Measurements from ENCODE around the gene KIF4A. TPM values are rescaled to one million over a fixed set of nuclear protein-coding genes. Genes with fewer than 3 reads are reported as not detected.

Gene KIF4A
- total and polyA plus RNA-seq, 2 of the 13 experiments (the other 11 are each of a cell fraction or from before 2014, with no cell fraction given), result 9.4 to 28.2 TPM

DNA sequence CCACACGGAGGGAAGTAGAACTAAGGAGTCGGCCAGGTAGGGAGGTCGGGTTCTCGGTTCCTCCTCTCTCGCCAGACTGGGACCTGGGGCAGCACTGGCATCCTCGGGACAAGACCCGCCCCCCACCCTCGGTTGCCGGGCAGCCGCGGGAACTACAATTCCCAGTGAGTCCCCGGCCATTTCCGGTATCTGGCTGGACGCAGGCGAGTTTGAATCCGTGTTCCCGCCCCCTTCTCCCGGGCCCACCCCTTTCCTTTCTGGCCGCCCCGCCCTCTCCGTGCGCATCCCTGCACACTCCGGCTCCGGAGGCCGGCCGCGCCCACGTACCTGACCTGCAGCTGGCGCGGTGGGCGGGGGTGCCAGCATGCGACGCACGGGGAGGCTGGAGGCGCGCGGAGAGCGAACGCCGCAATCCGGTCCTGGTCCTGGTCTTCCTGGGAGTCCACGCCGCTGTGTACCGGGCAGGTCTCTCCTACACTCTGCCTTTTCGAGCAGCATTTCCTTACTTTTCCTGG is 144.5 kb downstream of the KIF4A start (continued):
- TF ChIP-seq SAFB2 (CRISPR knock-in tag; IDR thresholded peaks at IDR 0.05; ENCODE audit: borderline replicate concordance, low read depth), result no peak
- TF ChIP-seq, protein P1, sequence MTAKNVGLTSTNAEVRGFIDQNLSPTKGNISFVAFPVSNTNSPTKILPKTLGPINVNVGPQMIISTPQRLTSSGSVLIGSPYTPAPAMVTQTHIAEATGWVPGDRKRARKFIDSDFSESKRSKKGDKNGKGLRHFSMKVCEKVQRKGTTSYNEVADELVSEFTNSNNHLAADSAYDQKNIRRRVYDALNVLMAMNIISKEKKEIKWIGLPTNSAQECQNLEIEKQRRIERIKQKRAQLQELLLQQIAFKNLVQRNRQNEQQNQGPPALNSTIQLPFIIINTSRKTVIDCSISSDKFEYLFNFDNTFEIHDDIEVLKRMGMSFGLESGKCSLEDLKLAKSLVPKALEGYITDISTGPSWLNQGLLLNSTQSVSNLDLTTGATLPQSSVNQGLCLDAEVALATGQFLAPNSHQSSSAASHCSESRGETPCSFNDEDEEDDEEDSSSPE (CRISPR knock-in tag; IDR thresholded peaks at IDR 0.05), result 0 out of 2 replicates have a peak, but pooled peaks have one; percentile 49
- TF ChIP-seq, protein P2, sequence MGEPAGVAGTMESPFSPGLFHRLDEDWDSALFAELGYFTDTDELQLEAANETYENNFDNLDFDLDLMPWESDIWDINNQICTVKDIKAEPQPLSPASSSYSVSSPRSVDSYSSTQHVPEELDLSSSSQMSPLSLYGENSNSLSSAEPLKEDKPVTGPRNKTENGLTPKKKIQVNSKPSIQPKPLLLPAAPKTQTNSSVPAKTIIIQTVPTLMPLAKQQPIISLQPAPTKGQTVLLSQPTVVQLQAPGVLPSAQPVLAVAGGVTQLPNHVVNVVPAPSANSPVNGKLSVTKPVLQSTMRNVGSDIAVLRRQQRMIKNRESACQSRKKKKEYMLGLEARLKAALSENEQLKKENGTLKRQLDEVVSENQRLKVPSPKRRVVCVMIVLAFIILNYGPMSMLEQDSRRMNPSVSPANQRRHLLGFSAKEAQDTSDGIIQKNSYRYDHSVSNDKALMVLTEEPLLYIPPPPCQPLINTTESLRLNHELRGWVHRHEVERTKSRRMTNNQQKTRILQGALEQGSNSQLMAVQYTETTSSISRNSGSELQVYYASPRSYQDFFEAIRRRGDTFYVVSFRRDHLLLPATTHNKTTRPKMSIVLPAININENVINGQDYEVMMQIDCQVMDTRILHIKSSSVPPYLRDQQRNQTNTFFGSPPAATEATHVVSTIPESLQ (CRISPR knock-in tag; conservative IDR thresholded peaks at IDR 0.05), result no peak
- TF ChIP-seq SUZ12 (IDR thresholded peaks at IDR 0.05; ENCODE audit: low read depth, low read length), result peak; percentile 16; the same call in 1 of the 2 replicates
- no peak for TF ChIP-seq ESRRA (CRISPR knock-in tag; IDR thresholded peaks at IDR 0.05; ENCODE audit: low read depth)
- no peak for TF ChIP-seq ZNF431 (CRISPR knock-in tag; IDR thresholded peaks at IDR 0.05; ENCODE audit: borderline replicate concordance, low read depth)
- TF ChIP-seq KDM2A (CRISPR knock-in tag; IDR thresholded peaks at IDR 0.05; ENCODE audit: borderline replicate concordance, low read depth), result no peak
- TF ChIP-seq KDM6A (CRISPR knock-in tag; IDR thresholded peaks at IDR 0.05; ENCODE audit: low read depth), result no peak
- TF ChIP-seq, protein P3, sequence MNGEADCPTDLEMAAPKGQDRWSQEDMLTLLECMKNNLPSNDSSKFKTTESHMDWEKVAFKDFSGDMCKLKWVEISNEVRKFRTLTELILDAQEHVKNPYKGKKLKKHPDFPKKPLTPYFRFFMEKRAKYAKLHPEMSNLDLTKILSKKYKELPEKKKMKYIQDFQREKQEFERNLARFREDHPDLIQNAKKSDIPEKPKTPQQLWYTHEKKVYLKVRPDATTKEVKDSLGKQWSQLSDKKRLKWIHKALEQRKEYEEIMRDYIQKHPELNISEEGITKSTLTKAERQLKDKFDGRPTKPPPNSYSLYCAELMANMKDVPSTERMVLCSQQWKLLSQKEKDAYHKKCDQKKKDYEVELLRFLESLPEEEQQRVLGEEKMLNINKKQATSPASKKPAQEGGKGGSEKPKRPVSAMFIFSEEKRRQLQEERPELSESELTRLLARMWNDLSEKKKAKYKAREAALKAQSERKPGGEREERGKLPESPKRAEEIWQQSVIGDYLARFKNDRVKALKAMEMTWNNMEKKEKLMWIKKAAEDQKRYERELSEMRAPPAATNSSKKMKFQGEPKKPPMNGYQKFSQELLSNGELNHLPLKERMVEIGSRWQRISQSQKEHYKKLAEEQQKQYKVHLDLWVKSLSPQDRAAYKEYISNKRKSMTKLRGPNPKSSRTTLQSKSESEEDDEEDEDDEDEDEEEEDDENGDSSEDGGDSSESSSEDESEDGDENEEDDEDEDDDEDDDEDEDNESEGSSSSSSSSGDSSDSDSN (CRISPR knock-in tag; IDR thresholded peaks at IDR 0.05), result no peak
- TF ChIP-seq ZNF790 (CRISPR knock-in tag; IDR thresholded peaks at IDR 0.05; ENCODE audit: borderline replicate concordance), result no peak
- TF ChIP-seq, protein P4, sequence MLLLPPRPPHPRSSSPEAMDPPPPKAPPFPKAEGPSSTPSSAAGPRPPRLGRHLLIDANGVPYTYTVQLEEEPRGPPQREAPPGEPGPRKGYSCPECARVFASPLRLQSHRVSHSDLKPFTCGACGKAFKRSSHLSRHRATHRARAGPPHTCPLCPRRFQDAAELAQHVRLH (CRISPR knock-in tag; IDR thresholded peaks at IDR 0.05; ENCODE audit: borderline replicate concordance, low read depth), result no peak
- TF ChIP-seq, protein P5, sequence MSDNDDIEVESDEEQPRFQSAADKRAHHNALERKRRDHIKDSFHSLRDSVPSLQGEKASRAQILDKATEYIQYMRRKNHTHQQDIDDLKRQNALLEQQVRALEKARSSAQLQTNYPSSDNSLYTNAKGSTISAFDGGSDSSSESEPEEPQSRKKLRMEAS (IDR thresholded peaks at IDR 0.05), result peak; percentile 61
- TF ChIP-seq PHF8 (CRISPR knock-in tag; IDR thresholded peaks at IDR 0.05), result peak; percentile 18; the same call in 1 of the 2 replicates
- TF ChIP-seq ZKSCAN1 (IDR thresholded peaks at IDR 0.05; ENCODE audit: low read length), result no peak
- peak; percentile 60; the same call in 1 of the 2 replicates for TF ChIP-seq HCFC1 (IDR thresholded peaks at IDR 0.05; ENCODE audit: low read depth, low read length)
- no peak for TF ChIP-seq ZNF780A (CRISPR knock-in tag; IDR thresholded peaks at IDR 0.05)
- peak; percentile 66 for TF ChIP-seq HNRNPLL (IDR thresholded peaks at IDR 0.05; ENCODE audit: low read depth, low read length, poor library complexity, severe bottlenecking)
- TF ChIP-seq ATRX (CRISPR knock-in tag; IDR thresholded peaks at IDR 0.05; ENCODE audit: borderline replicate concordance), result no peak
- TF ChIP-seq ZNF225 (CRISPR knock-in tag; IDR thresholded peaks at IDR 0.05), result no peak
- peak; percentile 22 for TF ChIP-seq ASH2L (IDR thresholded peaks at IDR 0.05; ENCODE audit: insufficient read length, low read depth, low read length)
- TF ChIP-seq SRSF9 (IDR thresholded peaks at IDR 0.05; ENCODE audit: borderline replicate concordance, insufficient read depth, low read depth, low read length, poor library complexity, severe bottlenecking), result no peak
- TF ChIP-seq ZNF543 (CRISPR knock-in tag; IDR thresholded peaks at IDR 0.05), result no peak
- TF ChIP-seq ZNF34 (CRISPR knock-in tag; IDR thresholded peaks at IDR 0.05; ENCODE audit: borderline replicate concordance), result 0 out of 2 replicates have a peak, but pooled peaks have one; percentile 10
- no peak for TF ChIP-seq ZNF296 (CRISPR knock-in tag; conservative IDR thresholded peaks at IDR 0.05)

All from HepG2 (cell line).